ACHN (cell line): Measurements from ENCODE around the gene KCNH1.

ENCODE experiments used
- DNase-seq: peaks from one replicate; pipeline ENCODE4 v3.0.0-alpha.2; 2015
- in situ Hi-C: cut with HindIII; loops from 2 replicates; pipeline ENCODE4 v1.10.0; 2017; ENCODE audit warnings: low sequenced_read_pairs, low pct_ligation_motif_present, low pct_unique_long_range_greater_than_20kb

Gene KCNH1

GRCh38 chr1:210908257-210908656 is 225.7 kb downstream of the KCNH1 start:
- no peak for DNase-seq
- in situ Hi-C loops: no loop called here

GRCh38 chr1:210907251-210907805 is 226.6 kb downstream of the KCNH1 start:
- in situ Hi-C loops: no loop called here
- DNase-seq: no peak

GRCh38 chr1:210905944-210906453 is 227.9 kb downstream of the KCNH1 start:
- DNase-seq: no peak
- in situ Hi-C loops: no loop called here

DNA sequence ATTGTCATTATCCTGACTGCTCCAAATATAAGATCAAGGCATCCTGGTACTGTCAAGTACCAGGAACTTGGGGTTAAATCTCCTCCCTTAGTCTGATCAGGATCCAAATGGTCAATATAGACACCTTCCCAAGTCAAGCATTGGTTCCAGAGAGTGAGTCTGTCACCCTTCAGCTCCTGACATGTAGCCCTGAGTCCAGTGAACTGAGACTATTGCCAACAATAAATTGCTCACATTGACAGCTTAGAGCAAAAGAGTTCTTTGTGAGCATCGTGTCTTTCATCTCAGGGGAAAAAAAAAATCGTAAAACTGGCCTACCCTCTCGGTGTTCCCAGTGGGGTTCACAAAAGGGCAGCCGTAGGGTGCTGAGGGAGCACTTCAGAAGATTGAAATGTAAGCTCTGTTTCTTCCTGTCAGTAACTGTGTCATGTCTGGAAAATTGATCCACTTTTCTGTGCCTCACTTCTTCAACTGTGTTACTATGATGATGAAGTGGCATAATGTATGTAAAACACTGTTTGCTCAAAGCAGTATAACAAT is 228.5 kb downstream of the KCNH1 start:
- in situ Hi-C loops: no loop called here
- DNase-seq: no peak

DNA sequence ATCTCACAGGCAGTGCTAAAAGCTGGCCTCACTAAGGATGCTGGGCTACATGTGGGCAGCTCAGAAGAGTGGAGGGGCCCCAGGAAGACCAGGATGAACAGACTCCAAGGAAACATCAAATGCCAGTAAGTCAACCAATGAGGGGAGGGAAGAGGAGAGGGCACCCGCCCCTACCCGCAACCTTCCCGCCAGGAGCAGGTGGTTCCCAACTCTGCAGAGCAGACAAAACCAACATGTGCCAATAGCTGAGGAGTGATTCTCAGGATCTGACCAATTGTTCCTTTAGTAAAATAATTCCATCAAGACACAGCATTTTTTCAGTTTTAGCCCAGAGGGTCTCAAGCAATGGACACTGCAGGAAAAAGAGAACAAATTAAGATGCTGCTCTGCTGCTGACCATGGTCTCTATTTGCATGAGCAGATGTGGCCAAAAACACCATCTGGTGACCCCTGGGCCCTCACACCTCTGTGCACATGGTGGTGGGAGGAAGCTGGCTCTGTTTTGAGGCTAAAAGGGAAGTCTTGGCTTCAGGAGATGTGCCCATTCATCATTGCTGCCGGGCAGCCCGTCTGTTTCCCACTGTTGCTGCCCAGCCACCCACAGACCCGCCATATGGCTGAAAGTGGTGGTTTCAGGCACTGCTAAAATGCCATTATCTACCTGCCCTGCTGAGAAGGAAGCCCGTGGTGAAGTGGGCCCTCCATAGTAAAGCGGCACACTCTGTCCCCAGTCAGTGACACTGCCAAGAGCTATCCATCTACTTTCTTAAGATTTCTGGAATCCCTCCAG is 231.8 kb downstream of the KCNH1 start:
- DNase-seq: no peak
- in situ Hi-C loops: no loop called here

DNA sequence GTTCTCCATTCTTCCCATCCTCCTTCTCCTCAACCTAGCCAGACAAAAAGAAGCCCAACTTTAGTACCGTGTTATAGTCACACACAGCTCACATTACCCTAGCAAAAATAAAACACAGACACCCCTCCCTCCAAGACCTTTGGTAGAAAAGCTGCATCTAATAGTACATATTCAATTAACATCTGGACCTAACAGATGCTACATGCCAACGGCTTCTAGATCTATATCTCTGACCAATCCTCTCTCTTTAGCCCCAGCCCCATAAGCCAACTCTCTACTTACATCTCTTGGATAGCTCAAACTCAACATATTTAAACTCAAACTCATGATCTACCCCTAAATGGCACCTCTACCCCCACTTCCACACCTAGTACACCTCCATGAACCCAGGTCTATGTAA is 233.1 kb downstream of the KCNH1 start:
- in situ Hi-C loops: no loop called here
- DNase-seq: no peak

DNA sequence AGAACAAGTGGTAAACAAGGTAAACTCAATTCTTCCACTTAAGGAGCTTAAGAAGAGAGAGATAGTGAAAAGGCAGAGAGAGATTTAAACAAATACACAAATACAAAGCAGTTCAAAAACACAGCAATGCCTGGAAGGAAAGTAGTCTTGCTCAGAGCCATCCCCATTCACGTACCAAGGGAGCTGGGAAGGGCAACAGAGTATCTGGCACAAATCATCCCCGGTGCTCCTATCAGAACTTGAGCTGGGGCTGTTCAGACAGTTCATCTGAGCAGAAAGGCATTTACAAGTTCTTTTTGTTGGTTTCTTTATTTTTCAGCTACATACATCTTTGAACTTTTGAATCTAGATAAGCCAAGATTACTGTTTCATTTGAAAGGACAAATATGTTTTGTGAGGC is 233.9 kb downstream of the KCNH1 start:
- in situ Hi-C loops: no loop called here
- no peak for DNase-seq

- in situ Hi-C loops: no loop called here
- DNase-seq: no peak
Observed at GRCh38 chr1:210899676-210900075, 234.3 kb downstream of the KCNH1 start.

- DNase-seq: no peak
- in situ Hi-C loops: no loop called here
Observed at GRCh38 chr1:210898473-210898872, 235.5 kb downstream of the KCNH1 start.

DNA sequence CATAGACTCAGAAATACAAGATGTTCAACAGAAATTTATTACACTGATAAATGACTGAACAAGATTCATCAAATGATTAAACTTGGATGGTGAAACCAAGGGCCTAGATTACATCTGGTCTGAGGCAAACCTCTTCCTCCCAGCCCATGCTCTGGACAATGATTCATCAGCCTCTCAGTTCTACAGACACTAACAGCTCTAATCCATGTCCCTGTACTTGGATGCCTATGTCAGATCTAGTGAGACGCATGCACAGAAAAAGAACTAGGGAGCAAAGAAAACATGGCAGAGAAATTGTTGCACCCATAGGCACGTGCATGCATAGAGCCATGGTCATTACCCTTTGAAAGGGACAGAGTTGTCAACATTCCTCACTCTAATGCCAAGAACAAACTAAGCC is 250.1 kb downstream of the KCNH1 start:
- in situ Hi-C loops: no loop called here
- peak; percentile 91 for DNase-seq

GRCh38 chr1:210882414-210883221 is 251.3 kb downstream of the KCNH1 start:
- peak; percentile 97 for DNase-seq
- in situ Hi-C loops: no loop called here

DNA sequence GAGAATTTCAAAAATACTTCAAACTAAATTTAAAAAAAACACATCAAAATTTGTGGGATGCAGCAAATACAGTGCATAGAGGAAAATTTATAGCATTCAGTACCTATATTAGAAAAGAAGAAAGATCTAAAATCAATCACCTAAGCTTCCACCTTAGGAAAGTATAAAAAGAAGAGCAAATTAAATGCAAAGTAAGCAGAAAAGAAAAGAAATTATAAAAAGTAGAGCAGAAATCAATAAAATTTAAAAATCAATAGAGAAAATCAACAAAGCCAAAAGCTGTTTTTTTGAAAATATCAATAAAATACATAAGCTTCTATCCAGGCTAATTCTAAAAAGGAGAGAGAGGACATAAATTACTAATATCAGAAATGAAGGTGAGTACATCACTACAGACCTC is 255.4 kb downstream of the KCNH1 start:
- no peak for DNase-seq
- in situ Hi-C loops: no loop called here

- in situ Hi-C loops: no loop called here
- no peak for DNase-seq
Observed at GRCh38 chr1:210876275-210876674, 257.7 kb downstream of the KCNH1 start.

DNA sequence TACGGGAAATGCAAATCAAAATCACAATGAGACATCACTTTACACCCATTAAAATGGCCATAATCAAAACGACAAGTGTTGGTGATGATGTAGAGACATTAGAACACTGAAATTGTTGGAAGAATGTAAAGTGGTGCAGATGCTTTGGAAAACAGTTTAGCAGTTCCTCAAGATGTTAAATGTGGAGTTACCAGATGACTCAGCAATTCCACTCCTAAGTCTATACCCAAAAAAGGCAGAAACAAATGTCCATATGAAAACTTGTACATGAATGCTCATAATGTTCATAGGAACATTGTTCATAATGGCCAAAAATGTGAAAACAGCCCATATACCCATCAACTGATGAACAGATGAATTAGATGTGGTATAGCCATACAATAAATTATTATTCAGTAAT is 267.4 kb downstream of the KCNH1 start:
- in situ Hi-C loops: no loop called here
- no peak for DNase-seq

- no peak for DNase-seq
- in situ Hi-C loops: no loop called here
Observed at GRCh38 chr1:210857705-210858104, 276.2 kb downstream of the KCNH1 start.

GRCh38 chr1:210857146-210857663 is 276.7 kb downstream of the KCNH1 start:
- no peak for DNase-seq
- in situ Hi-C loops: no loop called here

DNA sequence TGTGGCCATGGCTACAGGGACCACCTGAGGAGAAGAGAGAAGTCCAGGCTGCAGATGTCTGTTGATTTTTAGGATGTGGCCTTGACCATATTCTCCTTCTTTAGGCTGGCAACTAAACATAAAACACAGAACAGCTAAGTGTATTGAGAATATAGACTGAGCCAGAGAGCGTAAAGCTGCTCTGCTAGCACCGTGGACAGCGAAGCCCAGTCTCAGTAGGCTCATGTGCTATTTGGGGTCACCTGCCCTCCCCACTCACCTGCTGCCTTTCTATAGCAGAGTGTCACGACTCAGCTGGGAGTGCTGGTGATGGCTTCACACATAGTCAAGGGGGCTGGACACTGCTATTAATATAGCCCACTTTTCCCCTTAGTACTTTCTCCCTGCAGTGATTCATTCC is 278.5 kb downstream of the KCNH1 start:
- in situ Hi-C loops: no loop called here
- no peak for DNase-seq

DNA sequence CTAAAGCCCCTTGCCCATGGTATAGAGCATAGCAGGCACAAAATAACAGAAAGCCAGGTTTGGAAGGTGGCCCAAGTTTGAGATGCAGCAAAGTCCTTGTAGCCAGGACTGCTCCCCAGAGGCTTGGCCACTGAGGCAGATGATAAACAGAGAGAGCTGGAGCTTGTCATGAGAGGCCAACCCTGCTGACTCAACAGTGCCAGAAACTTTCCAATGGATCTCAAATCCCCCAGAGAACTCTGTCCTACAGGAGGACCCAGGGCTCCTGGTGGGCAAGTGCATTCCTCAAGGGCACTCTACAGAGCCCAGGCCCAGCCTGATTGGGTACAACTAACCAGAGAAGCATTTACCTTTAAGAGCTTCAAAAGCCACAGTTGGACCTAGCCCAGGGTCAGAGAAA is 280.7 kb downstream of the KCNH1 start:
- in situ Hi-C loops: no loop called here
- DNase-seq: no peak

- in situ Hi-C loops: no loop called here
- no peak for DNase-seq
Observed at GRCh38 chr1:210850556-210850955, 283.4 kb downstream of the KCNH1 start.
